NCI-H2196 treated with DMSO at 0.1 percent for 48 hours (cell line): Measurements from ENCODE around the gene TOPAZ1.

Experiments
- DNase-seq: peaks from one replicate; lab custom pipeline; 2025; ENCODE audit not compliant: unreplicated experiment; lab: John Stamatoyannopoulos, UW

Gene TOPAZ1

DNA sequence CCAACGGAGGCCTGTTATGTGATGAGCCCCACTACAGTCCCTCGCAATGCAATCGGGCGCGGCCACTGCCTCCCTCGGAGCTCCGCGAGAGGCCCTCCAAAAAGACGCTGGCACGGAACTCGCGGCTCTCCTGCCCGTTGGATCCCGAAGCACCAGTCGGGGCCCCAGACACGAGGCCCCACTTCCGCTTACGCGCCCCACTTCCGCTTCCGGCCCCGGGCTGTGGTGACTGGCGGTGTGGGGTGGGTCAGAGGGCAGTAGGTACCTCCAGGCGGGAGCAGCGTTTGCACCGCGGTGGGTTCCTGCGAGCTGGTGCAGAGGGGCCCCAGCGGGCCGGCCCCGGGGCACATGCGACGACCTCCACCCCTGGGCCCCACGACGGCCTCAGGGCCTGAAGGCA lies at the start of gene TOPAZ1:
TOPAZ1 (plus strand) TSS at position 181 of the 400 bp plus-strand sequence; CDS start at position 349, 168 bp downstream.
- DNase-seq, result no peak

DNA sequence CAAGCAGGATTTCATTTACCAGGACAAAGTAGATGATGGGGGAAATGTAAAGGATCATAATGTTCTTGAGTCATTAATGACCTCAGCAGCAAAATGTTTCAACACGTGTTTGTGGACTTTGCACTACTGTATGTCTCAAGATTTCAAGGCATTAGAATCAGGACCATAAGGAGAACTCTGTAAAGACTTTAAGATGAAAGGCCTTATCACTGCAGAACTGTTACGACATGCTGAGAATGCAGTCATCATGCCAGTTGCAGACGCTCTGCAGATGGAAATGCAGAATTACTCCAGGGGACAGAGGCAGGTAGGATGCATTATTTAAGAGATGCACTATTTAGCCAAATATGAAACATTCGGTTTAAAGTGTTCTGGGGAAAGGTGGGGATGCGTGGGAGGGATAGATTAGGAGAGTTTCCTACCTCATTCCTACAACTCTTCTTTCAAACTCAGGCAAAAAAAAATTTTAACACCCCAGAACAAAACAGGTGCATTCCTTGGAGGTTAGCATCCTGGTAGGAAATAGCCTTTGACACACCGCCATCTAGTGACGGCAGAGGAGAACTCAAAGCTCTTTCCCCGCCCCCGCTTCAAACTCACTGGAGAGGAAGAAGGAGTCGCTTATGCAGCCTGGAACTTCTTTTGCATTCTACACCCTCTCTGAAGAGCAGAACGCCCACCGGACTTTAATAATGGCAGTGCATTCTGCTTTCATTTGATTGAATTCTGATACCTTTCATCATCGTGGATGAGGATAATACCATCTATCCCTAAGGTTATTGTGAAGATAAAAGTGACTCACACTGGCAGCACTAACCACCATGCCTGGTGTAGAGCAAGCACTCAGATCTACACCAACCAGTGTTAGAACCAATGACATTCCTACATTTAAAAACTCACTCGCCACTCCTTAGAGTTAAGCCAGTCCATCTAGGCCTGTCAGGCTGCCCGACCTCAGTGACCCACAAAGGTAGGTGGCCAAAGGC lies 43.1 kb upstream of the TOPAZ1 start:
- peak; percentile 4 for DNase-seq

DNA sequence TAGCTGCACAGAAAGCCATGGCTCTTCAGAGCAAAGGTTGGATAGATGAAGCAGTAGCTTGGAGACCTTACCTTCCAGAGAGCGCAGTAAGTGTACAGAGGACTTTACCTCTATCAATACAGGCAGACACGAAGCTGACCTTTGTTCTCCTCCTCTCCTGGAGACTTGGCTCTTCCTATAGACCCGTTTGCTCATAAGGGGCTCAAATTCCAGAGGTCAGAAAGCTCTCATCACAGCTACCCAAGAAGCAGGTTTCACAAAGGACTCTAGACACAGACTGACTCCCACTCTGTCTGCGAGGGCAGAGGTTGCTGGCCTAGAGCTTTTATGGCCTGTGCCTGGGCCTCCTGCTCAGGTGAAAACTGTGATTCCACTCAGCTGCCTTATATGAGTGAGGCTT lies 35.4 kb upstream of the TOPAZ1 start:
- no peak for DNase-seq

DNA sequence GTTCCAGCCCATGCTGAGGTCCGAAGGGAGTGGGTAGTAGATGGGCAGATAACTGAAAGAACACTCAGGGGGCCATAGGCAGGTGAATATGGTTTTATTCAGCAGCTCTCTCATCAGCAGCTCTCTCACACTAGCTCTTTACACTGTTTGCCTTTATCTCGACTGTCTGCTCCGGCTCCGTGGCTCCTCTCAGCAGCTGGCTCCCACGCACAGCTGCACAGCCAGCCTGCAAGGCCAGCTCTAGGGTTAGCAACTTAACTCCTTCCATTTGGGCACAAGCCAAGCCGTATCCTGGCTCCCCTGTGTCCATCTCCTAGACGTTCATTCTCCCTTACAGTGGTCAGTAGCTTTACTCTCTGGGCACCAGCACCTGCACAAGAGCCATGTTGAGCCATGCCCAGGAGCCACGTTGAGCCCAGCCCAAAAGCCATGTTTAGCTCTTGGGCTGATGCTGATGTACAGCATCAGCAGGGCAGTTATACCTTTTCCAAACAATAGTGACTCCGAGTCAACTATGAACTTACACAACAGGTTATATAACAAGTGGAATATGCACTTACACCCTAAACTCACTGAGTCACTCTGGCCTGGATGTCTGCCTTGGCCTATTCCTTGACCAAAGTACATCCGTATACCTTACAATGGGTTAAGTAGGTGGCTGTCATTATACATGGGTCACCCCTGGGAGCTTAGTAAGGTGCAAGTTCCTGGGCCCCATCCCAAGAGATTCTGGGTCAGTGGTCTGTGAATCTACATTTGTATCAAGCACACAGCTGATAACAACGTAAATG lies 34.6 kb upstream of the TOPAZ1 start:
- no peak for DNase-seq

DNA sequence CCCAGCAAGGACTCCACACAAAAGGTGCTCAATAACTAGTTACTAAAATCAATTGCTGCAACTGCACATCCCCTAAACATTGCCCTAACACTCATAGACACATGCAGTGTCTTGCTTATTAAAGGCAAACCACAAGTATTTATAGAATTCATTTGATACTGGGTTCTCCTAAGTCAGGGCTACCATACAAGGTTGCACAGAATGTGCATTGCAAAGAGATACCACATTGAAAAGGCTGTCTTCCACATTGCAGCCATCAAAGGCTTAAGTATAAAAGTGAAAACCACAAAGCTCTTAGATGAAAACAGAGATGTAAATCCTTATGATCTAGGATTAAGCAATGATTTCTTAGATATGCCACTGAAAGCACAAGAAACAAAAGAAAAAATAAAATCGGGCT lies 33.6 kb upstream of the TOPAZ1 start:
- DNase-seq, result no peak

DNA sequence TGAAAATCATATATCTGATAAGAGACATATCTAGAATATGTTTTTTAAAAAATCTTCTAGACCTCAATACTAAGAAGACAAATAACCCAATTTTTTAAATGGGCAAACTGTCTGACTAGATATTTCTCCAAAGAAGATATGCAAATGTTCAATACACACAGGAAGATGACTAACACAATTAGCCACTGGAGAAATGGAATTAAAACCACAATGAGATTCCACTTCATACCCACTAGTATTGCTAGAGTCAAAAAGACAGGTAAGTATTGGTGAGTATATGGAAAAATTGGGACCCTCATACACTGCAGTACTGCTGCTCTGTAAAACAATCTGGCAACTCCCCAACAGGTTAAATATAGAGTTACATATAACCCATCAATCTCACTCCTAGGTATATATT lies 33.1 kb upstream of the TOPAZ1 start:
- DNase-seq, result no peak

DNA sequence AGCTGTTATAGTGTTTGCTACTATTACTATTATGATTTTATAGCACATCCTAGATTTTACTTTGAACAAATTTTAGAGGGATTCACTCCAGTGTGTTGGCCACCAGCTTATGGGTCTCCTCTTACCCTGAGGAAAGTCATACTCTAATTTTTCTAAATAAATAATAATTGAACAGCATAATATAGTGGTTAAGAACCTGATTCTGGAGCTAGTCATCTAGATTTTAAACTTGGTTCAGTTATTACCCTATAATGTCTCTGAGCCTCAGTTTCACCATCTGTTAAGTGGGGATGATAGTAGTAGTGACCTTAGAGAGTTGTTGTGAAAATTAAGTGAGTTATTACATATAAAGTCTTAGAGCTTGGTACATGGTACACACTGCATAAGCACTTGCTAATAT lies 30.7 kb upstream of the TOPAZ1 start:
- DNase-seq, result no peak

DNA sequence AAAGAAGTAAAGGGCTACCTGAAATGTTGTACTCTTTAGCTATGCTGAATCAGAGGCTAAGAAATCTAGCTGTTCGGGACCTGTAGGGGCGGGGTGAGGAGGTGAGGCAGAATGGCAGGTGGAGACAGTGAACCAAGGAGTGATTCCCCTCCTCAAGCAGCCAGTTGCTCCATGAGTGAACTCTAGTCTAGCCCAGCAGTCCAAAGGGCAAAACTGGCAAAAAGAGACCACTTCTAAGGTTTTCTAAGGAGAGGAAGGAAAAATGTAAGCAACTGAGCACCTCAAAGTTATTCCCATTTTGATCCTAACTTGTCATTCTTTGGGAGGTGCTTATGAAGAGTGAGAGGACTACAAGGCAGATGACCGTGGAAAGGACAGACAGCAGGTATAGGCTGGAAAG lies 19.3 kb upstream of the TOPAZ1 start:
- no peak for DNase-seq

DNA sequence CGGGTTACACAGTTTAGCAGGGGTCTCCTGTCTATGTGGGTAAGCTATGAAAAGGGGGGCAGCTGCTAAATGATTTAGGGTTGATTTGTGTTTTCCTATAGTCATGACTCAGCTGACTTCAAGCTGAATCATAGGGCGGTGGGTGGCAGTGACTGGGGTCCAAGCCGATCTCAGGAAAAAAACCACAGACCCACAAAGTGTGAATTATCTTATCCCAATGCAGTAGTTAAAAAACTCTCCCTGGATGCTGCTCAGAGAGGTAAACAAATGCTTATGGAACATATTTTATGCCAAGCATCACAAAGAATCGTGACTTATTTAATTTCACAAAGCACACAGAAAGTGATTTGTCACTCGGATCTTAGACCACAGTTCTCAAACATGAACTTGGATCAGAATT lies 18.4 kb upstream of the TOPAZ1 start:
- no peak for DNase-seq

DNA sequence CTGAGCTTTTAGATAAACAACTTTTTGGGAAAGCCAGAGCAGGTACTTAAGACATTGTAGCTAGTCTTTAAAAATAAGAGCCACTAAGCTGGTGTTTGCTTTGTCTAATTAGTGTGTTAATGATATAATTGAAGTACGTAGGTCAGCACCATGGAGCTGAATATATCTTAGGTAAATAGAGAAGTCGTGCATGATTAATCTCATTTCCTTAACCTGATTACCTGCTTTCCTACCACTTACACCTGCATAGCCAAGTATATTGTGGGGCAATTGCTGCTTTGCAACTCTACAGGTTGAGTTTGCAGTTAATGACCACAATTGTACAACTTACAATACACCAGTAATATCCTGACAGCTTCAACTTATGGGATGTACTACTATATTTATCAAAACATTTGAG lies 17.6 kb upstream of the TOPAZ1 start:
- no peak for DNase-seq

DNA sequence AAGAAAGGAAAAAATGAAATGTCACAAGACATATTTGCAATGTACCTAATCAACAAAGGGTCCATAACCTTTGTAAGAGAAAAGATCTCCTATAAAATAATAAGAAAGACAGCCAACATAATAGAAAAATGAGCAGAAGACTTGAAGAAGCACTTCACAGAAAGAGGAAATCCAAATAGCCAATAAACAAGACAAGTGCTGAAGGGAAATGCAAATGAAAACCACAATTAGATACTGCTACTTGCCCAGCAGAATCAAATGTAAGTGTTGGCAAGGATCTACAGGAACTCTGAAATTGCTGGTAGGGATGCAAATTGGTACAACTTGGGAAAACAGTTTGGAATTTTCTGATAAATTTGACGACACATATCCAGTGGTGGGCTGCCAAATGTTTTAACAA lies 15.1 kb upstream of the TOPAZ1 start:
- DNase-seq, result no peak

DNA sequence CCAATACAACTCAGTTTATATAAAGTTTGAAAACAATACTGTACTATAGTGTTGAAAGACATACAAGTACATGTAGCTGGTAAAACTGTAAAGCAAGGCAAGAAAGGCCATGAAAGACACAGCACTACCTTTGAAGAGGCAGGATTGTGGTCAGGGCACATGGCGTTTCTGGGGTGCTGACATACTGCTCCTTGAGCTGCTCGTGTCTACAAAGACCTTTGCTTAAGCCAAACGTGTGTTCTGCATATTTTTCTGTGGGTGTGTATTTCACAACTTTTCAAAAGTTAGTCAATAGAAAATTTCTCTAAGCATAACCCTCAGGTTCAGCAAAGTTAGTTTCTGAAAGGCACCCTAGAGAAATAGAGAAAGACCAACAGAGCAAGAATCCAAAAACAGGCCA lies 14.1 kb upstream of the TOPAZ1 start:
- no peak for DNase-seq

DNA sequence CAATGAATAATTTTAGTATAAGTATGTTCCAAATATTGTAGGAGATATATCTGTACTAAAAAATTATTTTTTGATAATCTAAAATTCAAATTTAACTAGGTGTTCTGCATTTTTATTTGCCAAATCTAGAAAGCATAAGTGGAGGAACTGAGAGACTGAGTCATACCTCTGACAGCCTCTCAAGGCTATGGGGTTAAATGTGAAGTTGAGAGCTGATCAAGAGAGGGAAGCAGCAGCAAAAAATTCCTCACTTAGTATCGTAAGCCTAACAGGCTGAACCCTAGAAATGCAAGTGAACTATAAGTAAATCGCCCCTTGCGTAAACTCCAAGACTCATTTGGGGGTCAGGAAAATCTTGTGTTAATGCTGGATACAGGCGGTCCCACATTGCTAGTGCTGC lies 12.8 kb upstream of the TOPAZ1 start:
- DNase-seq, result no peak

DNA sequence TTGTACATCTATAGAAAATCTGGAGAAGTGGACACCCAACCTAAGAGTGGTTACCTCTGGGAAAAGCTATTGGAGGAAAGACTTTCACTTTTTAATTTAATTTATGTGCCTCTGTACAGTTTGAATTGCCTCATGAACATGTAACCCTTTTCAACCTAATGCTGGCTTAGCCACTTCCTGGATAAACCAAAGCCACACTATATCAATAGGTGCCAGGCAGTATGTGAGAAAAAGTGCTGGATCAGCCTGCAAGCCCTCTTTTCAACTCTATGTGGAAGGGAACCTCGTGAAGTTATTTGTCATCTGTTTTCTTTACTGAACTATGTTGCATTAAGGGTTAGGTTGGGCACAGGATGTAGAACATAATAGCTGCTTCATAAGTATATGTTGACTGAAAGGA lies 9.3 kb upstream of the TOPAZ1 start:
- no peak for DNase-seq

DNA sequence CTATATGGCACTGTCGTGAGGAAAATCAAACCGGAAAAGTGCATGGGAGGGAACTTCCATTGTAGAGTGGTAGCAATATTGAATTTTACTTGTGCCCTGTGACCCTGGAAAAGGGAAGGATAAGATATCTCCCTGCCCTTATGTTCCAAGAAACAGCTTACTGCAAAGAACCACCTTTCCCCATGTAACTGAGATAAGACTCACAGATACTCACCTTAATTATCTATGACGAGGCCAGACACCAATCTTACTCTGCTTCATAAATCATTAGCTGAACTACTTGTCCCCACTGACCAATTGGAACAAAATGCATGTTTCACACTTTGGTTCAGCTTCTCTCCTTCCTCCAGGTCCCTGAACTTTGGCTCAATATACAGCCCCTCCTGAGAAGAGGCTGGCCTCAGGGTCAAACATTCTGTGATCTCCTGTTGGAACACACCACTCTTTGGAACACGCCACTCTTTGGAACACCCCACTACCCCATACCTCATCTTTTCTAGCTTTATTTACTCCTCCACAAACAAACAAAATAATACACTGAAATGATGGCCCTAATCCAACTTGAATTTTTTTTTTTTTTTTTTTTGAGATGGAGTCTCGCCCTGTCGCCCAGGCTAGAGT lies 6.9 kb upstream of the TOPAZ1 start:
- DNase-seq, result no peak

DNA sequence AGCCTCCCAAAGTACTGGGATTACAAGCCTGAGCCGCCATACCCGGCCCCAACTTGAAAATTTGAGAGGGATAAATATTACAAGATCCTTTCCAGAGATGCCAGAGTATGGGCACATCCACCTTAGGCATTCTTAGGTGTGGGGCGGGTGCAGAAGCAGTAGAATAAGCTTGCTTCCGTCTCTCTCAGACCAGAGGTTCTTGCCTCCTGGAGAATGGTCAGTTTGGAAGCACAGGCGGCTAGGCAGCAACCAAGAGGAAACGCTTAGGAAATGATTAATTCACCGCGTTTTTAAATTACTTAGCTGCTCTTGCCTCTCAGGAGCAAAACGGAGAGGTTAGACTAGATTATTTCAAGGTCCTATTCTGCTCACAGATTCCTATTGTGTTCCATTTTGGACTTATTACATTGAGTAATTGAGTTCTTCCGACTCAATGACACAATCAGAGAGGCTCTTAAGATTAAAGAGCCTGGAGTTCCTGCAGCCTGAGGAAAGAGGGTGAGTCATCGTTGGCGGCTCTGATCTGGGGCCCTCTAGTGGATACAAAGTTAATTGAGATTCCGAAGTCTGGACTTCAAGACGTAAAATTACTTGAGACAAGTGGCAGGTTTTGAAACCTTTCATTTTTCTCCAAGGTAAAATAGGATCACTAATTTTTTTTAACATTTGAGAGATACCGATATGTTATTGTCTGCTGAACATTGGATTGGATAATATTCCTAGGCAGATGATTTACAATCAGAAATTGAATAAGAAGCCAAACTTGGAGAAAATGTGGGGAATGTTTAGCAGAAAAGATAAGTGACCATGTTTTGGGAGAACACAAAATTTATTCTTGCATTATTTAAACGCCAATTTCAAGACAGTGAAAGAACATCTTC lies 5.8 kb upstream of the TOPAZ1 start:
- peak; percentile 25 for DNase-seq

DNA sequence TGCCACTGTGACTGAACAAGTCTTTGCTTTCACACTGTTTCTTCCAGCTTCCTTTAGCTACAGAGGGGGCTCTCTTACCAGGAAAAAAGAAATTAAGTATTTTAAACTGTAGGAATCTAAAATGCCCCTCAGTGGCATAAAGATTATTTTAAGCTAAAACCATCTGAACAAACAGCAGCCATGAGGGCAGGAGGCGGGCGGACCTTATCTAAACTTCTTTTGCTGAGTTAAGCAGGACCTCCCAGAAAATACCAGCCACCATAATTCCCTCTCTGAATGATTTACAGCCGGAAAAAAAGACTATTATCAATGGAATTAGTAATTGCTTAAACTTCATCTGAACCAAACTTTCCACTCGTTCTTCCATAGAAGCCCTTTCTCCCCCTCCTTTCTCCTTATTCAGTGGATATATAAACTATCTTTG lies 5.2 kb upstream of the TOPAZ1 start:
- no peak for DNase-seq

DNA sequence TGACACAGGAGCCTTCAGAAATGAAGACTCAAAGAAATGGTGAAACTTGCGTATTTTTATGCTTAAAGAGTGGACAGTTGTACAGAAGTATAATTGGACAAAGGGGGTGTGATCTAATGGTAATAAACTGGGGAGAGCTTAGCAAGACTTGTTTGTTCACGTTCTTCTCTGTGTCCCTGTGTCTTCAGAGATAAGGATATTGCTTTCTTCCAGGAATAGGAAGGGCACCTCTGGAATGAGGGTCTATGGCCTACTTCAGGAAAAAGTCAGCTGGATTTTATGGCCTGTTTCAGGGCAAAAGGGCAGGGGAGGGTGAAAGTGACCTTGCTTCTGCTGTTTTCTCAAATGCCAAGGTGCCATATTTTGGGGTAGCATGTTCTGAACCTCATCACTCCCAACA lies 4.5 kb upstream of the TOPAZ1 start:
- no peak for DNase-seq

DNA sequence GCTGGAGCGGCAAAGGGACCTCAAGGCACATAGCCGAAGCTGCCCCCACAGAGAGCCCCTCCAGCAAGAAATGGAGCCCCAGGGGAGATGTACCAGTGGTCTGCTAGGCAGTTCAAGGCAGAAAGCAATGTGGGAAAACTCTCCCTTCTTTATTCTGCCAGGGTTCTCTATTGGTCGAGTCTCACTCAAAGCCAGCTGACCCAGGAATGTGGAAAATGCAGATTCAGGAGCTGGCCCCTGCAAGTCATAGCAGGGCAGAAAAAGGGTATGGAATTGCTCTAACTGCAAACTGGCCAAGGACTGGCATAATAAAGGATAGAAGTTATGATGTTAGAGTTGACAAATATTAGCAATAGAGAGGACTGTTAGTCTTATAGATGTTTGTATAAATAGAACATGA lies 4.0 kb upstream of the TOPAZ1 start:
- DNase-seq, result no peak

DNA sequence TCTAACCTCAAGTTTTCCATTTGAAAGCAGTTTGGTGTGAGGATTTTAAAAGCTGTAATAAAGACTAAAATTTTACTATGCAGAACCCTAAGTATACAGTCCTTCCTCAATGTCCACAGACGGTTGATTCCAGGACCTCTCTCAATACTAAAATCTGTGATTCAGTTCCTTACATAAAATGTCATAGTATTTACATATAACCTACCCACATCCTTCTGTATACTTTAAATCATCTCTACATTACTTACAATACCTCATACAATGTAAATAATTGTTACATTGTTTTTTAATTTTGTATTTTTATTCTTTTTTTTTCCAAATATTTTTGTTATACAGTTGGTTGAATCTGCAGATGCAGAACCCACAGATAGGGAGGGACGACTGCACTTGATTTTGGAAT lies 2.8 kb upstream of the TOPAZ1 start:
- no peak for DNase-seq

DNA sequence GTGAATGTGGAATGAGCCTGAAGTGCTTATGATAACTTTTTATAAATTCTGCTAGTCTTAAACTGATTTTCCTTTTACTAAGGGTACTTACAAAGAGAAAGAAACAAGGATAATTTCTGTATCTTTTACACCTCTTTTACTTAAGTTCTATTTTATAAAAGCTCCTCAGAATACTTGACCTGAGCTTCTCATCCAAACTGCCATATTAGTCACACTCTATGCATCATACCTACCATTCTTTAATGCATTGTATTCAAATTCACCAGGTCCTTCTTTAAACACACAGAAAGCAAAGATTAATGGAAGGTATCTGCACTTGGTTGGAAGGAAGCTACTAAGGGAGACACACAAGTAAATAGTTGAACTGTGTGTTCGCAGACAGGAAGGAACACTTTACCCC lies 1.6 kb upstream of the TOPAZ1 start:
- no peak for DNase-seq
